NCI-H2227 treated with DMSO at 0.1 percent for 48 hours (cell line): Measurements from ENCODE around the gene CD300A.

ENCODE experiments used
- DNase-seq: peaks from one replicate; lab custom pipeline; 2025; lab: John Stamatoyannopoulos, UW

Gene CD300A

DNA sequence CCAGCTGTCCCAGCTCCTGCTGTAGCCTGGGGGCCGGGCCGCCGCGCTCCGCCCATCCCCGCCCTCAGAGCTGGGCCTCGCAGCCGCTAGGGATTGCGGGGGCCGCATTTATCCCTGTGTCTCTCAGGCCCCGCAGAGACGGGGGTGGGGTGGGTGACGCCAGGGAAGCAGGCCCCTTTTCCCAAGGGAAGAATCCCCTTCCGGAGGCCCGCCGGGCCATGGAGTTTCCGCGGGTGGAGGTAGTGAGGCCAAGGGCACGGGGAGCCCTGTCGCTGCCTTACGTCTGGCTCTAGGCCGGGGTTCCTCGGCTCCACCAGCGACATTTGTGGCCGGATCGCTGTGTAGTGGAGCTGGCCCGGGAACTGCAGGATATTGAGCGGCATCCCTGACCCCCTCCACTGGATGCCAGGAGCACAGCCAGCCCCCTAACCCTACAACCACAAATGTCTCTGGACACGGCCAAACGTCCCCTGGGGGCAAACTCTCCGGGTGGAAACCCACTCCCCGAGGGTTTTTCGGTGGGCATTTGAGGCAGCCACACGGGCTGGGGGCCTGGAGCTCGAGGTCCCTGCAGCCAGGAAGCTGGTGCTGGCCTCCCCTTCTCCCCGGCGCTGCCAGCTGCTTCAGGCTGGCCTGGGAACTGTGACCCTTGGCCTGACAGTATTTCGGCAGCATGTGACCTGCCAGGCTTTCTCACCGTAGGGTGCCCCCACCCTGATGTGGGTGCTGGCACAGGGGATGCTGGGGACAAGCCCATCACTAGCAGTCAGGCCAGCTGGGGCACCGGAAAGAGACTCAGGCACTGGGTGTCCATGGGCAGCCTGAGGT is 12.0 kb upstream of the CD300A start:
- DNase-seq = peak; percentile 91

GRCh38 chr17:74455025-74455545 is 11.3 kb upstream of the CD300A start:
- DNase-seq = no peak

DNA sequence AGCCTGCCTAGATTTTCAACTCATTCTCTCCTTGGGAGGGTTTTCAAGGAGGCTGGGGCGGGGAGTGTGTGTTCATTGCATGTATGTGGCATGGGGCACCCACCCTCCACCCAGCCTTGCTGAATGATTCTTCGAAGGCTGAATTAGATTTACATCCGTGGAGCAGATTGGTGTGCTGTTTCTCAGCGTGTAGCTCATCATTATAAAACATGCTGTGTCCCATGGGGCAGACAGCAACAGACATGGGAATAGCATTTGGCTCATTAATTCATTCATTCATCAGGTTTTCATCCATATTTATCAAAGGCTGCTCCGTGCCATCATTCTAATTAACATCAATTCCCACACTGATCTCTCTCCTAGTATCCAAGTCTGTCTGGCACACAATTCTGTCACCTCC is 10.6 kb upstream of the CD300A start:
- no peak for DNase-seq

- DNase-seq = peak; percentile 48
Observed at GRCh38 chr17:74457146-74457819, 9.2 kb upstream of the CD300A start.

DNA sequence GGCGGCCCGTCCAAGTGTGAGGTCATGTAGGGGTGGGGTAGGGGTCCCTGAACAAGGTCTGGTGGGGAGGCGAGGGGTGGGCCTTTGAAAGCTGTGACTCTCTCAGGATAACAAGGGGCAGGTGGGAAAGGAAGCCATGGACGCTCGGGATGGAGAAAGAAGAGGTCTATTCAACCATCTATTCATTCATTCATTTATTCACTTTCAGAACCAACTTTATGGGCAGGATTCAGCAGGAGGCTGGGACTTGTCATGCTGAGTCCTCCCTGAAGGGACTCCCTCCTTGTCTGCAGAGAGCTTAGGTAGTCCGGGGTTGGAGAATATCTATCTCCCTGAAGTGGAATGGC is 8.6 kb upstream of the CD300A start:
- DNase-seq = no peak

DNA sequence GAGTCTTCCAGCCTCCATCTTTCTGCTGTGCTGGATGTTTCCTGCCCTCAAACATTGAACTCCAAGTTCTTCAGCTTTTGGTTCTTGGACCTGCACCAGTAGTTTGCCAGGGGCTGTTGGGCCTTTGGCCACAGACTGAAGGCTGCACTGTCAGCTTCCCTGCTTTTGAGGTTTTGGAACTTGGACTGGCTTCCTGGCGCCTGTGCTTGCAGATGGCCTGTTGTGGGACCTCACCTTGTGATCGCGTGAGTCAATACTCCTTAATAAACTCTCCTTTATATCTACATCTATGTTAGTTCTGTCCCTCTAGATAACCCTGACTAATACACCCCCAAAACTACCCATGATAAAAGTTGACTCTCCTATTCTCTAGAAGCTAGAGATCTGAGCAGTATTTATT is 7.6 kb upstream of the CD300A start:
- DNase-seq = no peak

DNA sequence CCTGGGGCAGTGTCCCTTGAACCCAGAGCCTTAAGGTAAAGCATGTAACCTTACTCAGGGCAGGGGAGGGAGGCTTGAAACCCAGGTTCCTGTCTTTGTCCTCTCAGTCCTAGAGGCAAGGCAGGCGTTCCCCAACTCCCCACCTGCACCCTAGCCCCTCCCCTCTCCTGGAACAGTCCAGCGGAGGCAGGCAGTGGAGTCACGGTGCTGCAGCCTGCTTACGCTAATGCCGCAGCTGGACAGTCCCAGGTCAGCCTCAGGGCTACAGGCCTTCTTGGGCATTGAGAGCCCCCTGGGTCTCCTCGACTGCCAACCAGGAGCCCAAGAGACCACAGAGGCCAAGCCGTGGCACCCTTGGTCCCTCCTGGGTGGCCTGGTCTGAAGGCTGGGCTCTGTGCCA is 6.8 kb upstream of the CD300A start:
- no peak for DNase-seq

DNA sequence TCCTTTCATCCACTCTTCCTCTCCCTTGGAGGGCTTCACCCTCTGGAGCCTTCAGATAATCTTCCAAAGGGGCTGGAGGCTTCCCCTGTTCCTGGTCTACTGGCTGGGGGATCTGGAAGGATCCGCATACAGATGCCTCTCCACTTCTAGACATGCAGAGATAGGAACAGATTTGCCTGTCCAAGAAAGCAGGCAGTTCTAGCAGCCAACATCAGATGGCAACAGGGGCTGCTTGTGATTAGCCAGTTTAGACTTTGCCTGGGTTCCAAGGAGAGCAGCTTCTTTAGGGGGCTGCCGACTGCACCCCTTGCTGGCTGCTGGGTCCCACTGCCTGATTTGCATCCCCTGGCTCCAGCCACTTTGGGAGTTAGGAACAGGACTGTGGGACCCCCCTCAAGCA is 6.2 kb upstream of the CD300A start:
- DNase-seq = no peak

DNA sequence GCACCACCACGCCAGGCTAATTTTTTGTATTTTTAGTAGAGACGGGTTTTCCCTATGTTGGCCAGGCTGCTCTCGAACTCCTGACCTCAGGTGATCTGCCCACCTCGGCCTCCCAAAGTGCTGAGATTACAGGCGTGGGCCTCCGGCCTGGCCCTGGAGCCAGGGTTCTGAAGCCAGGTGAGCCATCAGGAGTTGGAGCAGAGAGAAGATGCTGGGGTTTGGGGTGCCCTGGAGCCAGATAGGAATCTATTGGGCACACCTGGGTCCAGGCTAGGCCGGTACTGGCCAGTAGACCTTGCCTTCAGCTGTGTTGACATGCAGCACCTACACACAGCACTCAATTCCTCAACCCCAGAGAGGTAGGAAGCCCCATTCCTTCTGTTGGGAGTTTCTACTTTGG is 5.4 kb upstream of the CD300A start:
- no peak for DNase-seq

GRCh38 chr17:74461611-74462010 is 4.8 kb upstream of the CD300A start:
- no peak for DNase-seq

- no peak for DNase-seq
Observed at GRCh38 chr17:74464730-74465377, 1.6 kb upstream of the CD300A start.

- no peak for DNase-seq
Observed at GRCh38 chr17:74465378-74466110, 890 bp upstream of the CD300A start.

DNA sequence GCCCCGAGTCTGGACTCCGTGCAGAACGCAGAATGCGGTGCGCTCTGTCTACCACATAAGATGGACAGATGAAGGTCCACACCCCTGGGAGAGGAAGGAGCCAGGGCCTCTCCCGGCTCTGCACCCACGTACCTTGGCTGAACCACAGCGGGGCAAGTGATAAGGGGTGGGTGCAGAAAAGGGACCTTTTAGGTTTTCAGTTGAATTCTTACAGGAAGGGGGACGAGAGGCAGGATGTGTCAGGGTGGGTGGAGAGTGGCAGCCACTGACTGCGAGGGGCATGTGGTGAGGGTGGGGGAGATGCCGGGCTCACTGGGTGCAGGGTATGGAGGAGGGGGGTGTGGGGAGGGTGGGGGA is 372 bp downstream of the CD300A start:
- no peak for DNase-seq

GRCh38 chr17:74467221-74467951 is 952 bp downstream of the CD300A start:
- no peak for DNase-seq

DNA sequence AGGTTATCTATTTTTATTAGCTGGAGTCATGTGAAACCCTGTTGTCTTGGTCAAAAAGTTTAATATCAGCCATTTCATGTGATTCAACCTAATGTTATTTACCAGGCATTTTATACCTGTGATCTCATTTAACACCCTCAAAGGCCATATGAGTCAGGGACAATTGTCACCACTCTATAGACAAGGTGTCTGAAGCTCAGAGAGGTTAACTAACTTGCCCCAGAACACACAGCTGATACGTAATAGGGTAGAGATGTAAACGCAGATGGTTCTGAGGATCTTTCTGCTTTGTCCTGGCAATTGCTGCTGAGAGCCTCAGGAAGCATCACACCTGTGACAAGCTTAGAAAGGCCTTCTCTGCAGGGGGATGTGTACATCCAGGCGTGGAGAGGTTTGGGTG is 4.9 kb downstream of the CD300A start:
- DNase-seq = no peak

GRCh38 chr17:74472890-74473289 is 6.5 kb downstream of the CD300A start:
- DNase-seq = no peak

DNA sequence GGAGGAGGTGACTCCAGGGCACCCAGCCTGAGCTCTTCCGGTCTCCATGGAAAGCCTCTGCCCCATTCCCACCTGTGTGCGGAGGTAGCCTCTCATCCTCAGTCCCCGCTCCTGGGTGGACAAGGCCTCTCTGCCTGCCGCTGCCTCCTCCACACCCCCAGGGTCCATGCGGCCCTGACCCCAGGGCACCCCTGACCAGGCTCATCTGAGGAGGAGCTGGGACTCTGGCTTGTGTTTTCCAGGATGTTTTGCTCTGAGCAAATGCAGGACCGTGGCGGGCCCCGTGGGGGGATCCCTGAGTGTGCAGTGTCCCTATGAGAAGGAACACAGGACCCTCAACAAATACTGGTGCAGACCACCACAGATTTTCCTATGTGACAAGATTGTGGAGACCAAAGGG is 6.9 kb downstream of the CD300A start:
- no peak for DNase-seq

DNA sequence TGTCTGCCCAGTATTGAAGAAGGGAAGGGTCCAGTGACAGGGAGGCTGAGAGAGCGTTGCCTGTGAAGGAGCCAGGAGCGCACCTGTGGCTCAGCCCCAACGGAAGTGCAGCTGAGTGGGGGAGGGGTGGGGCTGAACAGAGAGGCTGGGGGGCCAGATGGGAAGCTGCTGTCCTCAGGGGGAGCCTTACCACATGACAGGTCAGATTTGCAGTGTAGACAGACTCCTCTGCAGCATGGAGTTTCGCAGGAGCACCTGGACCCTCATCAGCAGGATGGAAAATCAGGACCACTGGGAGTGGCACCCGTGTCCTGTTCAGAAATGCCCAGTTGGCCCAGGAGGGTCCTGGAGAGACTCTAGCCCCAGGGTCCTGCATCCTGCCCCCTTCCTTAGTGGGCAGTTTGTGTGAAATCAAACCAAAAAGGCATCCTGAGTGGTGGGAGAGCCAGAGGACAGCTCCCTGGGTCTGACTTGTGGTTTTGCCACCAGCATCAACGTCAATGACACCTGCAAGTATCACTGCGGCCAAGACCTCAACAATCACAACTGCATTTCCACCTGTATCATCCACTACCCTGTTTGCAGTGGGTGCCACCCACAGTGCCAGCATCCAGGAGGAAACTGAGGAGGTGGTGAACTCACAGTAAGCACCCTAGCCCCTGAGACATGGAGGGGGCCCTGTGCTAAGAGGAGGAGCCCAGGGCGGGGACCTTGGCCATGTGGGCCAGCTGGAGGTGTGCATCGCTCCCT is 7.8 kb downstream of the CD300A start:
- DNase-seq = no peak

GRCh38 chr17:74475189-74475588 is 8.8 kb downstream of the CD300A start:
- no peak for DNase-seq

GRCh38 chr17:74477411-74477810 is 11.0 kb downstream of the CD300A start:
- DNase-seq = no peak
